GM18519 (cell line): Measurements from ENCODE around the gene AXDND1.
"Not testable (repeated sequence)": the region's sequence is repeated elsewhere in the genome, so short reads cannot be mapped to it uniquely, and the experiment has no call there.

Source experiments
- ATAC-seq: cut with Tn5 transposase; IDR thresholded peaks from one replicate; pipeline ENCODE4 v1.9.1; 2021; ENCODE audit warnings: mild to moderate bottlenecking, moderate library complexity; ENCODE audit not compliant: unreplicated experiment, low FRiP score

AXDND1 gene

DNA sequence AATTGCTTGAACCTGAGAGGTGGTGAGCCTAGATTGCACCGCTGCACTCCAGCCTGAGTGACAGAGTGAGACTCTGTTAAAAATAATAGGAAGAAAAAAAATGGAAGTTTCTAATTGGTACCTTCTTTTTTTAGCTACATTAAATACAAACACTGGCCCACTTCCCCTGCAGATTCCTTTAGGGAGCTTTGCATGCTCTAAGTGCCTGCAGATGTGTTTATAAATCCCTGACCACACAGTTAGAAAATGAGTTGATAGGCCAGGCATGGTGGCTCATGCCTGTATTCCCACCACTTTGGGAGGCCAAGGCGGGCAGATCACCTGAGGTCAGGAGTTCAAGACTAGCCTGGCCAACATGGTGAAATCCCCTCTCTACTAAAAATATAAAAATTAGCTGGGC lies 4.1 kb upstream of the AXDND1 start:
- ATAC-seq = not testable (repeated sequence)

DNA sequence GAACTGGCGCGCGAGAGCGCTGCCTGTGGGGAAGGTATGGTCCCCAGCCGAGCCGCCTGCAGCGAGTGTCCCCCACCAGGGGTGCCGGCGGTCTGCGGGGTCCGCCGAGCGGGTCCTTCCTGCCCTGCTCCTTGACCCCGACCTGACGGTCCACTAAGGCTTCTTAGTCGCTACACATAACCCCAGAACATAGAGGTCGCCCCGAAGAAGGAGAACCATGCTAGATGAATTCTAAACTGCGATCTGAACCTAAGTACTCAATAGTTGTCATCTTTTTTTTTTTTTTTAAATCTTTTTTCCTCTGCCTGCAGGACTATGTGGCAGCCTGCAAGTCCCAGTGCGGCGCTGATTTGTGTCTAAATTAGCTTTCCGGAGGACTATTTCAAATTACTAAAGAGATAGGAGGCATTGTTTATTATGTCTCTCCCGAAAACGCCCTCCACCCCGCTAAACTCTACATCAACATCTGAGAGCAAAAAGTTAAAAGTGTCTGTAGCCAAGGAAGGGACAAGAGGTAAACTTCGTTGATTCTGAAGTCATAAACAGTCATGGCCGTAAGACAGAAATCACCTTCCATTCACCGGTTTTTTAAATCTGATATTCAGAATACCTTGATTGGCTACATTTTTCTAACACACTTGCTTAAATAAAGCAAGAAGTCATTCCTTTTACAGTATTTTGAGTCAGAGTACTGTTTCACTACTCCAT lies 476 bp downstream of the AXDND1 start:
- ATAC-seq = peak; percentile 0

DNA sequence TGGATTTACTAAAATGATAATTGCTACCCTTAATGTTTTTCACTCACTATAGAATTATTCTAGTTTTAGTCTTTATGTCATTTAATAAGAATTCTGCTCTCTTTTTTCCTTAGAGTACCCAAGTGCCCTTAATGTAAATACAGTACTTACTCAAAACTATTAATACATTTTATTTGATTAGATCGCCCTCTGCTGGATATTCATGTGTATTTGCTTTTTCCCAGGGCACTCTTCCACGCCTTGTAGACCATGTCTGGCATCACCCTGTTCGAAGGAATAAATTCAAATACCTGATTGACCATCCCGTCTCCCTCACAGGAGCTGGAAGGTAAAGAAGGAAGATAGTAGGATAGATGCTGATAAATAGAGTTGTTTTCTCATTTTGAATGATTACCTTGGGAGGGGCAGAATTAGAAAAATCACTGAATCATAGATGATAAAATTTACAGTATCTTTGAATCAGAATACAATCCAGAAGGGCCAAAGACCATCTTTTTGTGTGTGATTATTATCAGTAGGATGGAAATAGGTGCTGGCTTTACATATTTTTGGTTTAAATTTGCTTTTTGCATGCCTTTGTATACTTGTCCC lies 4.1 kb downstream of the AXDND1 start:
- no peak for ATAC-seq

DNA sequence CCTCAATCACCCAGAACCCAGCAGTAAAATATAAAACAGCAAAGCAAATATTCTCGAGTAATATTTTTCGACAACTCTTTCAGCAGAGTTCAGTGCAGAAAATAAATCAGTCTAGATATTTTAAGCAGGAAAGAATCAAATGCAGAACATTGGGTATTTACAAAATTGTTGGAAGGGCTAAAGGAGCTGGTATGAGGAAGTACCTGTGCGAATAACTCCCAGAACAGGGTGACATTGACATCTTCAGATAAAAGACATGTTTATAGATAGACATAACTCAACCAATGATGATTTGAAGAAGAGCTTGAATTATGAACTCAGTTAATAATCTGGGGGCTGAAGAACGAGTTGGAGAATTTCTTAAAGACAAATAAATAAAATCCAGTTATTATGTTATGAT lies 6.4 kb downstream of the AXDND1 start:
- no peak for ATAC-seq

DNA sequence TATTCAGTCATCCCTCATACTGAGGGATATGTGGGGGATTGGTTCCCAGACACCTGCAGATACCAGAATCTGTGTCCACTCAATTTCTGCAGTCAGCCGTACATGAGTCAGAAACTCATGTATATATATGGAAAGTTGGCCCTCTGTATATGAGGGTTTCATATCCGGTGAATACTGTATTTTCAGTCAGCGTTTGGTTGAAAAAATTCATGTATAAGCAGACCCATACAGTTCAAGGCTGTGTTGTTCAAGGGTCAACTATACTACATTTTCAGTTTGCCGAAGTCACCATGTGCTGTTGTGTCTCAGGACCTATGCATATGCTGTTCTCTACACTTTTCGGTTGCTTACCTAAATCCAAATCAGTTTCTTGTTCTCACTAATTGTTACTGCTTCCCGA lies 10.5 kb downstream of the AXDND1 start:
- no peak for ATAC-seq

DNA sequence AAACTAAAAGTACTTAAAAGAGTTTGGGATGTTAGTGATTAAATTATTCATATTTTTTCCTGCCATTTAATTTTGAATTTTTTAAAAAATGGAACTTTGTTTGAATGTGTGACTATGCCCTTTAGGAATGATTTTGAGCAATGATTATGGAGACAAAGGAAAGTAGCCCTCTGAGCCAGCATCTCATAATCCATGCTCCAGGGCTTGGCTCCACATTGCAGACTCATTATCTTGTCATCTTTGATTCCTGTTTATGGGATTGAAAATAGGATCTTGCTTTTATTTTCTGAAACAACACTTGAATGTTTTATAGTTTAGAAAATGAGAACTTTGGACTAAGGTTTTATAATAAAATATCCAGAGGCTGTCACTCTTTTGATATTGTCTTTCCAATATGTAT lies 14.5 kb downstream of the AXDND1 start:
- no peak for ATAC-seq

DNA sequence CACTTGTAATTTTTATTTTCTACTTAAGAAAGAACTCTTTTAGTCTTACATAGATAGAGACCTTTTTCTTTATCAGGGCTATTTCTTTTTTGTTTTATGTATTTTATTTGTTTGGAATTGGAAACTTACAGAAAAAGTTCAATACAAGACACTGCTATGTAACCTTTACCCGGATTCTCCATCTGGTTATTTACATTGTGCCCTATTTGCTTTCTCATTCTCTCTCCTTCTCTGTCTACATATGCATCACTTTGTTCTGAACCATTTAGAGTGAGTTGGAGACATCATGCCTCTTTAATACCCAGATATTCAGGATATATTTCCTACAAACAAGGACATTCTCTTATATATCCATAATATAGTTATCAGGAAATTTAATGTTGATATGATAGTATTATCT lies 18.3 kb downstream of the AXDND1 start:
- ATAC-seq = no peak

DNA sequence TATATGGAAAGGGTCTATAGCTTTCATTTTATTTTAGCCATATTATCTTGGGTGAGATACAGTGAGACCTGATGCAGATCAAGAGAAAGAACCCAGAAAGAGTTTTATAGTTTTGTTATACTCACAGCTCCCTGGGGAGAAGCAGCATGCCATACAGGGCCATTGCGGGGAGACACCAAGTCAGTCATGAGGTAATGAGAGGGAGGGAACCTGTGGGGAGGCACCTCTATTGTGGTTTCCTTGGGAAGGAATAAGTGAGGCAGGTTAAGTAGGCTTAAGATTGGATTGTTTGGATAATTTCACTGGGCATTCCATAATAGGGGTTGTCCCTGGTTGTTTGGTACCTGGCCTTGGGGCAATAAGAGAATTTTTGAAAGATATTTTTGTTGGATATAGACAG lies 19.7 kb downstream of the AXDND1 start:
- ATAC-seq = no peak

DNA sequence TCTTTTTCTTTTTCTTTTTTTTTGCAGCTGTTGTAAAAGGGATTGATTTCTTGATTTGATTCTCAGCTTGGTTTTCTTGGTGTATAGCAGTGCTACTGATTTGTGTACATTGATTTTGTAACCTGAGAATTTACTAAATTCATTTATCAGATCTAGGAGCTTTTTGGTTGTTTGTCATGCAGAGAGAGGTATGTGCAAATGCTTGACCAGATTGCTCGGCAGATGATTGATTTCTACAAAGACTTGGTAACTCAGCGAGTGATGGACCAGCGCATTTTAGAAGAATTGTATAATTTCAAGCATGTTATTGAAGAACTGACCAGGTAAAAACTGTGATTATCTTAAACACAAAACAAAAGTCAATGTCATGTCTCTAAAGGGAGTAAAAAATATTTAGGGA lies 27.9 kb downstream of the AXDND1 start:
- no peak for ATAC-seq

DNA sequence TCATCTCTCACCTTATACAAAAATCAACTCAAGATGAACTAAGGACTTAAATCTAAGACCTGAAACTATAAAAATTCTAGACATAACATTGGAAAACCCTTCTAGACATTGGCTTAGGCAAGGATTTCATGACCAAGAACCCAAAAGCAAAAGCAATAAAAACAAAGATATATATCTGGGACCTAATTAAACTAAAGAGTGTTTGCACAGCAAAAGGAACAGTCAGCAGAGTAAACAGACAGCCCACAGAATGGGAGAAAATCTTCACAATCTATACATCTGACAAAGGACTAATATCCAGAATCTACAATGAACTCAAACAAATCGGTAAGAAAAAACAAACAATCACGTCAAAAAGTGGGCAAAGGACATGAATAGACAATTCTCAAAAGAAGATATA lies 33.6 kb downstream of the AXDND1 start:
- ATAC-seq = not testable (repeated sequence)

DNA sequence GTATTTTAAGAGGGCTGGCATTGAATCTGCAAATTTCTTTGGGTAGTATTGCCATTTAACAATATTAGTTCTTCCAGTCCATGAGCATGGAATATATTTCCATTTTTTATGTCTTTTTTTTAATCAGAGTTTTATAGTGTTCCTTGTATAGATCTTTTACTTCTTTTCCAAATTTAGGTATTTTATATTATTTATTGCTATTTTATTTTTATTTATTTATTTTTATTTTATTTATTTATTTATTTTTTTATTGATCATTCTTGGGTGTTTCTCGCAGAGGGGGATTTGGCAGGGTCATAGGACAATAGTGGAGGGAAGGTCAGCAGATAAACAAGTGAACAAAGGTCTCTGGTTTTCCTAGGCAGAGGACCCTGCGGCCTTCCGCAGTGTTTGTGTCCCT lies 52.0 kb downstream of the AXDND1 start:
- not testable (repeated sequence) for ATAC-seq

DNA sequence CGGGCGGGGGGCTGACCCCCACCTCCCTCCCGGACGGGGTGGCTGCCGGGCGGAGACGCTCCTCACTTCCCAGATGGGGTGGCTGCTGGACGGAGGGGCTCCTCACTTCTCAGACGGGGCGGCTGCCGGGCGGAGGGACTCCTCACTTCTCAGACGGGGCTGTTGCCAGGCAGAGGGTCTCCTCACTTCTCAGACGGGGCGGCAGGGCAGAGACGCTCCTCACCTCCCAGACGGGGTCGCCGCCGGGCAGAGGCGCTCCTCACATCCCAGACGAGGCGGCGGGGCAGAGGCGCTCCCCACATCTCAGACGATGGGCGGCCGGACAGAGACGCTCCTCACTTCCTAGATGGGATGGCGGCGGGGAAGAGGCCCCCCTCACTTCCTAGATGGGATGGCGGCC lies 52.9 kb downstream of the AXDND1 start:
- not testable (repeated sequence) for ATAC-seq

DNA sequence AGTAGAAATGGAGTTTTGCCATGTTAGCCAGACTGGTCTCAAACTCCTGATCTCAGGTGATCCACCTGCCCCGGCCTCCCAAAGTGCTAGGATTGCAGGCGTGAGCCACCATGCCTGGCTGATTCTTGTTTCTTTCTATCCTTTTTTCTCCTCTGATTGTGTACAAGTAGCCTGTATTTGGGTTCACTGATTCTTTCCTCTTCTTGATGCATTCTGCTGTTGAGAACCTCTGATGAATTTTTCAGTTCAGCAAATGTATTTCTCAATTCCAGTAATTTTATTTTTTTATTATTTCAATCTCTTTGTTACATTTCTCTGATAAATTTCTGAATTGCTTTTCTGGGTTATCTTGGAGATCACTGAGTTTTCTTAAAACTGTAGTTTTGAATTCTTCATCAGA lies 58.8 kb downstream of the AXDND1 start:
- no peak for ATAC-seq

DNA sequence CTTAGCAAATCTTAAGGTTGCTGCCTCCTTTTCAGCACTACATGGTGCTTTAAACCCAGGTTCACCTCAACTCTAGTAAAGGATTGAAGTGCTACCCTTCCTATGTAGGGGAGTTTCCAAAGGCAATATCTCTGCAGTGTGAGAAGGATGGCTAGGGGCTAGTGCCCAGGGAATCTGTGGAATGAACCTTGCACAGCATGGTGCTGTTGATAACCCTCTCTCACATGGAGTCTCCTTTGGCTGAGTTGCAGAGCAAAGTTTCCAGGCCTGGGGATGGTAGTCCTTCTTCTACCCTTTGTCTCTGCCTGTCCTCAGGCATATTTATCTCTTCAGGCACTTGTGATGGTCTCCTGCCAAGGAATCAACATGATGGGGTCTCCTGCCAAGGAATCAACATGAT lies 59.4 kb downstream of the AXDND1 start:
- no peak for ATAC-seq

DNA sequence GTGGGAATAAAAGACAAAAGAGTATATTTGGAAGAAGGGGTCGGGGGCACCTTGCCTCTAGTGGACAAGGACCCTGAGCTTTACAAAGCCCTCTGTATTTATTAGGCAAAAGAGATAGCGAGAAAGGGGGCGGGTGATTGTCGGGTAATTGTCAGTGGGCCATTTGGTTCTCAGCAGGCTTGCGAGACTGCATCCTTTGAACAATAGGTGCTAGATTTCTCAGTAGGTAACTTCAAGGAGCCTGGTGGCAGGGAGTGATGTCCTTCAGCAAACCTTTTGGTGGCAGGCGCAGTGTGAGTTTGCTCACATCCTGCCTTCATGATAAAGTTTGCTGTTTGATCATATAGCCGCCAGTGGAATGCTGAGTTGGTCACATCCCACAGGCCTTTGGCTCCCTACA lies 71.4 kb downstream of the AXDND1 start:
- no peak for ATAC-seq

DNA sequence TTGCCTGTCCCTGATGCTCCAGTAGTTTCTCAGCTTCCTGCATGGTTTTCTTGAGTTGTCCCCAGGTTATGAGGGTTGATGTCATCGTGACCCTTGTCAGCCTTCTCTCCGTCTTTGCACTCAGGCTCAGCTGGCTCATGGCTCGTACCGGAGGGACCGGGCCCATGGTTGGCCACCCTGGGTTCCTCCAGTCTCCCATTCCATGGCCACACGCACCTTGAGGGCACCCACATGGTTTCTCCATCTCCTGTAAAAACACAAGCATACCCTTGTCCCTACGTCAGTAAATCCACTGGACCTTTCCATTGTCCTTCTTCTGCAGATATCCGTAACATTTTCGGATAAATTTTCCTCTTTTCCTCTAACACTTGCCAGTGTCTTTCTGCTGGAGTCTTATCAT lies 73.9 kb downstream of the AXDND1 start:
- not testable (repeated sequence) for ATAC-seq

DNA sequence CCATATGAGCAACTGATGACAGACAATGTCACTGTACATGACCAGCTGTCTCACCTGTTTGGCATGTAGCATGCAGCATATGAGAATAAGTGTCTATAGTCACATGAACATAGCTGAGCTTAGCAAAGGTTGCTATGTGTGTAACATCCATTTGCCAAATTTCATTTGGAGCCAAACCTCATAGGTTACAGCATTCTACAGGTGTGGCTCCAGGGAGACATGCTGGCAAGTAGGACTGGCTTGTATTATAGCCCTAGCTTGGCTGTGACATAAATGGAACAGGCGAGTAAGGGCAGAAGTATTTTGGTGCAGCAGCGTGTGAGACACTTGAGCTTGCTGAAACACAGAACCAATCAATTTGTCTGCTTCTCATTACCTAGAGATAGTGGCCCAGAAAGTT lies 74.5 kb downstream of the AXDND1 start:
- not testable (repeated sequence) for ATAC-seq

DNA sequence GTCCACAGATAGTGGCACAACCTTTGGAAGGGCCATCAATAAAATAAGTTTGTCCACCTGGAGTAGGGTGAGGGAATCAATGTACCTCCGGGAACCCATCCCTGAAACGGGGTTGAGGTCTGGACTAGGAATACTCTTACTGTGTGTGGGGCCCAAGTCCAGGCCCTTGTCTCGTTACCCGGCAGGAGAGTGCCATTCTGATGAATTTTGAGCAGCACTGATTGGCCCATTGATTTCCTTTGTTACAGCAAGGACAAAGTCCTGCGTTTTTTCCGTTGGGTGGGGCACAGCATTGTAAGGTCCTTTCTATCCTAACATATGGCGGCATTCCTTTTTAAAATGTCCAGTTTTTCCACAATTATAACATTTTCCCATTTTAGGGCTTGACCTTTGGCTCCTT lies 75.2 kb downstream of the AXDND1 start:
- no peak for ATAC-seq

DNA sequence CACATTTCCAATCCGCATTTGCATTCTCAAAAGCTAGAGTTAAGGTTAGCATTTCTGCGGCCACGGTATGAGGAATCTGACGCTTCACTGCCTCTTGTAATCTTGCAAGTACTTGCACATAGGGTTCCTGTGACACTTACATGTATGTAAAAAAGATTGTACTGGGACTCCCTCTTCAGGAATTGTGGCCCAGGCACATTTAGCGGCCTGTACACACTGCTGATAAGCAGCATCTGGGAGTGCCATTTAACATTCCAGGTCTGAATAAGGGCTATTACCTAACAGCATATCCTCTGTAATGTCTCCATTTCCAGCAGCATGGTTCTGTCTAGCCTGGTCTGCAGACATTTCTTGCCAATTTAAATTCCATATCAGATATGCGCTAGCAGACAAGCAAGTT lies 75.7 kb downstream of the AXDND1 start:
- ATAC-seq = no peak

DNA sequence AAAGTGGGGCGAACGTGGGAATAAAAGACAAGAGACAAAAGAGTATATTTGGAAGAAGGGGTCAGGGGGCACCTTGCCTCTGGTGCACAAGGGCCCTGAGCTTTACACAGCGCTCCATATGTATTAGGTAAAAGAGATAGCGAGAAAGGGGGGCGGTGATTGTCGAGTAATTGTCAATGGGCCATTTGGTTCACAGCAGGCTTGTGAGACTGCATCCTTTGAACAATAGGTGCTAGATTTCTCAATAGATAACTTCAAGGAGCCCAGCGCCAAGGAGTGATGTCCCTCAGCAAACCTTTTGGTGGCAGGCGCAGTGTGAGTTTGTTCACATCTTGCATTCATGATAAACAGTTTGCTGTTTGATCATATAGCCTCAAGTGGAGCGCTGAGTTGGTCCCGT lies 77.1 kb downstream of the AXDND1 start:
- ATAC-seq = not testable (repeated sequence)

DNA sequence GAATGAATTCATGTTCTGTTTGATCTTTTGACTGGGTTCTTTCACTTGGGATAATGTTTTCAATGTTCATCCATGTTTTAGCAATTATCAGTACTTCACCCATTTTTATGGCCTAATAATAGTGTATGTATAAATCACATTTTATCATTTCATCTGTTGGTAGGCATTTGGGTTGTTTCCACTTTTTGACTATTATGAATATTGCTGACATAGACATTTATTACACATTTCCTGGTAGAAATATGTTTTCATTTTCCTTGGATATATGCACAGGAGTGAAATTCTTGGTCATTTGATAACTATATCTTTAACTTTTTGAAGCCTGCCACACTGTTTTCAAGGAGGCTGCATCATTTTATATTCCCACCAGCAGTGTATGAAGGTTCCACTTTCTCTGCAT lies 79.8 kb downstream of the AXDND1 start:
- ATAC-seq = no peak

DNA sequence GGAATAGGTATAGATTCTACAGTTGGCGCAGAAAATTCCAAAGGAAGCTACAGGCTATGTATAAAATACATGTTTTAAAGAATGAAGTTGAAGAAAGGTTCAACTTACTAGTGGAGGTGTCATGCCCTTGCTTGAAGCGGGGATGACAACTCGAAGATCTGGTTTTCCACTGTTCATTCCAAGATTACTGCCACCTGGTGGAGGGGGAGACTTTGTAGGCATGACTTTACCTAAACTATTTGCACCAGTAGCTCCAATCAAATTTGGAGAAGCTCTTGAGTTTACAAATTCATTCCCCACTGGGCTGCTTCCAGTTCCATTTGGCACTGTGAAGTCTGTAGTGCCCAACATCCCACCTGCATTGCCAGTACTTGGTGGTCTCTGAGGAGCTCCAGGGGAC lies 81.7 kb downstream of the AXDND1 start:
- ATAC-seq = no peak
